GM13977 (cell line): ENCODE measurements around the gene FBXW8.

Experiments
- DNase-seq: peaks from one replicate; pipeline ENCODE4 v3.0.0; 2012; ENCODE audit warnings: low spot score
- CTCF ChIP-seq: IDR thresholded peaks from 2 replicates; pipeline ENCODE4 v1.5.1; 2012; ENCODE audit warnings: mild to moderate bottlenecking, control low read depth; ENCODE audit not compliant: insufficient read depth; ENCODE audit errors: extremely low read depth, missing control alignments
- in situ Hi-C: fragments of 300-500 bp; cut with MboI; formaldehyde crosslinking; loops from one replicate; pipeline ENCODE4 v1.12.0; 2022; ENCODE audit warnings: low sequenced_read_pairs, low pct_unique_long_range_greater_than_20kb, mixed read lengths, inconsistent platforms; ENCODE audit not compliant: unreplicated experiment

FBXW8 gene

GRCh38 chr12:117035287-117035686 is 124.5 kb downstream of the FBXW8 start:
- no peak for TF ChIP-seq CTCF
- no peak for DNase-seq
- in situ Hi-C loops, result no loop called here

- DNase-seq, result no peak
- in situ Hi-C loops, result no loop called here
- no peak for TF ChIP-seq CTCF
These were observed 125.3 kb downstream of the FBXW8 start for GRCh38 chr12:117036046-117036445.

GRCh38 chr12:117036547-117036946 is 125.8 kb downstream of the FBXW8 start:
- DNase-seq, result no peak
- TF ChIP-seq CTCF, result no peak
- in situ Hi-C loops, result no loop called here

GRCh38 chr12:117037289-117038022 is 126.7 kb downstream of the FBXW8 start:
- no peak for TF ChIP-seq CTCF
- in situ Hi-C loops, result no loop called here
- no peak for DNase-seq

GRCh38 chr12:117038023-117038680 is 127.4 kb downstream of the FBXW8 start:
- no peak for DNase-seq
- in situ Hi-C loops, result no loop called here
- TF ChIP-seq CTCF, result no peak

- DNase-seq, result no peak
- in situ Hi-C loops, result no loop called here
- no peak for TF ChIP-seq CTCF
These were observed 128.2 kb downstream of the FBXW8 start for GRCh38 chr12:117038919-117039318.
